ENCODE data around the gene OR8B4.

DNA sequence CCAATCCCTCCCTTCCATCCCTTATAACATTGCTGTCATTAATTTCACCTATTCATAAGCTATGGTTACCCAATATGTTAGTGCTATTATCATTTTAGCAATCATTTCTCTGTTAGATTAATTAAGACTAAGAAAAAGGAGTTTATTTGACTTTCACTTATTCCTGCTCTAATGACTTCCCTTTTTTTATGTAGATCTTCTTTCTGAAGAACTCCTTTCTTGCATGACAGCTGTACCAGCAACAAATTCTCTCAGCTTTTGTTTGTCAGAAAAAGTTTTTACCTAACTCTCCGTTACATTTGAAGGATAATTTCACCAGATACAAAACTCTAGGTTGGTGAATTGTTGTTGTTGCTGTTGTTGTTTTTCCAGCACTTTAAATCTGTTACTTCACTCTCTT, 49.4 kb upstream of the OR8B4 start:
- TF ChIP-seq, protein P1, sequence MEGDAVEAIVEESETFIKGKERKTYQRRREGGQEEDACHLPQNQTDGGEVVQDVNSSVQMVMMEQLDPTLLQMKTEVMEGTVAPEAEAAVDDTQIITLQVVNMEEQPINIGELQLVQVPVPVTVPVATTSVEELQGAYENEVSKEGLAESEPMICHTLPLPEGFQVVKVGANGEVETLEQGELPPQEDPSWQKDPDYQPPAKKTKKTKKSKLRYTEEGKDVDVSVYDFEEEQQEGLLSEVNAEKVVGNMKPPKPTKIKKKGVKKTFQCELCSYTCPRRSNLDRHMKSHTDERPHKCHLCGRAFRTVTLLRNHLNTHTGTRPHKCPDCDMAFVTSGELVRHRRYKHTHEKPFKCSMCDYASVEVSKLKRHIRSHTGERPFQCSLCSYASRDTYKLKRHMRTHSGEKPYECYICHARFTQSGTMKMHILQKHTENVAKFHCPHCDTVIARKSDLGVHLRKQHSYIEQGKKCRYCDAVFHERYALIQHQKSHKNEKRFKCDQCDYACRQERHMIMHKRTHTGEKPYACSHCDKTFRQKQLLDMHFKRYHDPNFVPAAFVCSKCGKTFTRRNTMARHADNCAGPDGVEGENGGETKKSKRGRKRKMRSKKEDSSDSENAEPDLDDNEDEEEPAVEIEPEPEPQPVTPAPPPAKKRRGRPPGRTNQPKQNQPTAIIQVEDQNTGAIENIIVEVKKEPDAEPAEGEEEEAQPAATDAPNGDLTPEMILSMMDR (IDR thresholded peaks at IDR 0.05): no peak
- no peak for TF ChIP-seq POLR2A (IDR thresholded peaks at IDR 0.05)

Measured in thyroid gland (tissue), 4 donors.